Endothelial cell (in vitro differentiated cells): Measurements from ENCODE around the gene UBE2E2. TPM values are rescaled to one million over a fixed set of nuclear protein-coding genes. Genes with fewer than 3 reads are reported as not detected.

Experiments
- DNase-seq: peaks from one replicate; pipeline ENCODE4 v3.0.0; 2021; ENCODE audit warnings: low spot score
- H3K27ac Mint-ChIP-seq: one replicate; pipeline ENCODE4 v1.8.0; 2021; ENCODE audit warnings: mixed read lengths, inconsistent platforms; ENCODE audit not compliant: unreplicated experiment
- H3K27me3 Mint-ChIP-seq: one replicate; pipeline ENCODE4 v1.8.0; 2021; ENCODE audit warnings: mild to moderate bottlenecking, moderate library complexity, mixed read lengths, inconsistent platforms; ENCODE audit not compliant: unreplicated experiment
- H3K36me3 Mint-ChIP-seq: one replicate; pipeline ENCODE4 v1.8.0; 2021; ENCODE audit warnings: mild to moderate bottlenecking, low read depth, mixed read lengths, inconsistent platforms; ENCODE audit not compliant: unreplicated experiment
- H3K4me1 Mint-ChIP-seq: one replicate; pipeline ENCODE4 v1.8.0; 2021; ENCODE audit warnings: mild to moderate bottlenecking, mixed read lengths, inconsistent platforms; ENCODE audit not compliant: unreplicated experiment
- H3K4me3 Mint-ChIP-seq: one replicate; pipeline ENCODE4 v1.8.0; 2021; ENCODE audit warnings: mild to moderate bottlenecking, mixed read lengths, inconsistent platforms; ENCODE audit not compliant: unreplicated experiment
- H3K9me3 Mint-ChIP-seq: one replicate; pipeline ENCODE4 v1.8.0; 2021; ENCODE audit warnings: mixed read lengths, inconsistent platforms; ENCODE audit not compliant: unreplicated experiment
- CTCF ChIP-seq: fragments of 200-600 bp; sonication (generic); IDR thresholded peaks from one replicate; pipeline ENCODE4 v1.5.0; 2021; ENCODE audit warnings: antibody characterized with exemption; ENCODE audit not compliant: unreplicated experiment
- total RNA-seq: library from RNA; stranded (reverse); fragmentation: NEBNext Ultra II Directional; extraction: Animal tissue kit (Norgen Biotek cat#: 25700); gene quantifications from one replicate; pipeline ENCODE4 v1.2.1, GENCODE V29; 2021; ENCODE audit not compliant: unreplicated experiment

The UBE2E2 gene
- total RNA-seq, 1 donor from 2014 or later = 46.9 TPM

GRCh38 chr3:23450806-23451205 lies 247.7 kb downstream of the UBE2E2 start:
- Mint-ChIP-seq H3K4me3 (no peak overlapping the region), H3K9me3 (no peaks in the 10 kb centered on the region)
- TF ChIP-seq CTCF = no peak

GRCh38 chr3:23452408-23452807 lies 249.3 kb downstream of the UBE2E2 start:
- DNase-seq = no peak
- Mint-ChIP-seq H3K36me3 (peaks cover 4% of the 10 kb centered on the region), H3K4me3 (no peak overlapping the region), H3K27me3 (peaks cover 1% of the 10 kb centered on the region), H3K9me3 (no peaks in the 10 kb centered on the region), H3K4me1 (peaks cover 15% of the 10 kb centered on the region), H3K27ac (no peak overlapping the region)
- TF ChIP-seq CTCF = no peak

More at GRCh38 chr3:23450806-23451205, 247.7 kb downstream of the UBE2E2 start:
- Mint-ChIP-seq H3K4me1 (peaks cover 30% of the 10 kb centered on the region), H3K27me3 (peaks cover 1% of the 10 kb centered on the region), H3K36me3 (no peaks in the 10 kb centered on the region), H3K27ac (no peak overlapping the region)
- no peak for DNase-seq

GRCh38 chr3:23455084-23455483 lies 252.0 kb downstream of the UBE2E2 start:
- no peaks in the 10 kb centered on the region for H3K9me3 Mint-ChIP-seq
- peaks cover 2% of the 10 kb centered on the region for H3K27me3 Mint-ChIP-seq
- peaks cover 4% of the 10 kb centered on the region for H3K4me1 Mint-ChIP-seq
- no peak for TF ChIP-seq CTCF
- H3K4me3 Mint-ChIP-seq = no peak overlapping the region
- H3K36me3 Mint-ChIP-seq = peaks cover 4% of the 10 kb centered on the region
- no peak overlapping the region for H3K27ac Mint-ChIP-seq
- no peak for DNase-seq

- Mint-ChIP-seq H3K36me3 (peaks cover 4% of the 10 kb centered on the region), H3K27ac (no peak overlapping the region), H3K4me3 (no peak overlapping the region), H3K9me3 (no peaks in the 10 kb centered on the region), H3K4me1 (peaks cover 4% of the 10 kb centered on the region), H3K27me3 (peaks cover 2% of the 10 kb centered on the region)
- TF ChIP-seq CTCF = no peak
- no peak for DNase-seq
Measured at GRCh38 chr3:23455775-23456174, 252.6 kb downstream of the UBE2E2 start.

GRCh38 chr3:23457697-23458096 lies 254.6 kb downstream of the UBE2E2 start:
- no peaks in the 10 kb centered on the region for H3K9me3 Mint-ChIP-seq
- no peak overlapping the region for H3K27ac Mint-ChIP-seq
- DNase-seq = no peak
- H3K36me3 Mint-ChIP-seq = peaks cover 4% of the 10 kb centered on the region
- H3K4me1 Mint-ChIP-seq = peaks cover 4% of the 10 kb centered on the region
- peaks cover 1% of the 10 kb centered on the region for H3K27me3 Mint-ChIP-seq
- no peak for TF ChIP-seq CTCF
- H3K4me3 Mint-ChIP-seq = no peak overlapping the region
